PC-9 (cell line): ENCODE results near the gene TTLL6. TPM values are rescaled to one million over a fixed set of nuclear protein-coding genes. Genes with fewer than 3 reads are reported as not detected.

Source experiments
- BruUV-seq: library from RNA; stranded (reverse); fragments of 400-500 nt; replicated peaks from 2 replicates; lab custom pipeline; 2021; lab: Mats Ljungman, UMichigan
- CTCF ChIA-PET: fragments of 300-600 bp; sonication (Branson Sonifier 250); formaldehyde crosslinking; loops from one replicate; lab custom pipeline; 2022; ENCODE audit warnings: antibody characterized with exemption; lab: Charles Lee
- POLR2A ChIA-PET: fragments of 300-600 bp; sonication (Branson Sonifier 250); formaldehyde crosslinking; loops from one replicate; lab custom pipeline; 2022; ENCODE audit warnings: antibody characterized with exemption; ENCODE audit not compliant: unreplicated experiment; lab: Charles Lee
- DNase-seq, 2 experiments: peaks; one replicate each; pipeline versions ENCODE4 v3.0.0 to v3.0.0-alpha.2; 2015 to 2022; ENCODE audit warnings: mixed read lengths in 1 of 2
- H2AFZ ChIP-seq: fragments of 200-600 bp; sonication (generic); 2 replicates; pipeline ENCODE4 v1.8.1; 2017; ENCODE audit warnings: antibody characterized with exemption
- H3F3A ChIP-seq: fragments of 200-600 bp; sonication (generic); 2 replicates; pipeline ENCODE4 v1.8.1; 2017; ENCODE audit warnings: antibody characterized with exemption, mild to moderate bottlenecking, low read depth; ENCODE audit not compliant: insufficient read depth
- H3K27ac ChIP-seq: fragments of 200-600 bp; sonication (generic); 2 replicates; pipeline ENCODE4 v1.6.1; 2016; ENCODE audit warnings: mixed run types
- H3K27me3 ChIP-seq: fragments of 200-600 bp; sonication (generic); 2 replicates; pipeline ENCODE4 v1.6.1; 2016; ENCODE audit warnings: low read depth, mixed run types; ENCODE audit not compliant: insufficient read depth
- H3K36me3 ChIP-seq: fragments of 200-600 bp; sonication (generic); 2 replicates; pipeline ENCODE4 v1.6.1; 2016; ENCODE audit warnings: low read depth, mixed run types
- H3K4me1 ChIP-seq: fragments of 200-600 bp; sonication (generic); replicated peaks from 2 replicates; pipeline ENCODE4 v1.6.1; 2016; ENCODE audit warnings: mixed run types; ENCODE audit not compliant: insufficient read depth
- H3K4me2 ChIP-seq: fragments of 200-600 bp; sonication (generic); 2 replicates; pipeline ENCODE4 v1.6.1; 2017; ENCODE audit warnings: mixed run types
- H3K4me3 ChIP-seq: fragments of 200-600 bp; sonication (generic); 2 replicates; pipeline ENCODE4 v1.6.1; 2016; ENCODE audit warnings: mixed run types
- H3K79me2 ChIP-seq: fragments of 200-600 bp; sonication (generic); 2 replicates; pipeline ENCODE4 v1.6.1; 2017; ENCODE audit warnings: low read depth, mixed run types
- H3K9me2 ChIP-seq: fragments of 200-600 bp; sonication (generic); 2 replicates; pipeline ENCODE4 v1.8.1; 2017; ENCODE audit warnings: mild to moderate bottlenecking; ENCODE audit not compliant: insufficient read depth
- H3K9me3 ChIP-seq: fragments of 200-600 bp; sonication (generic); 2 replicates; pipeline ENCODE4 v1.8.1; 2016; ENCODE audit warnings: low read depth; ENCODE audit not compliant: insufficient read depth
- H4K20me1 ChIP-seq: fragments of 200-600 bp; sonication (generic); 2 replicates; pipeline ENCODE4 v1.8.1; 2017; ENCODE audit not compliant: insufficient read depth
- CTCF ChIP-seq: fragments of 200-600 bp; sonication (generic); conservative IDR thresholded peaks from 2 replicates; pipeline ENCODE4 v1.6.1; 2017; ENCODE audit warnings: mixed run types, antibody characterized with exemption, mild to moderate bottlenecking, moderate library complexity
- EZH2 ChIP-seq: fragments of 200-600 bp; sonication (generic); IDR thresholded peaks from 2 replicates; pipeline ENCODE4 v1.8.0; 2017; ENCODE audit warnings: antibody characterized with exemption, low read depth
- intact Hi-C: fragments of 100-400 bp; cut with micrococcal nuclease; formaldehyde crosslinking; loops from one replicate; pipeline ENCODE4 v1.10.0; 2022; ENCODE audit not compliant: unreplicated experiment
- total RNA-seq: library from RNA; stranded (reverse); gene quantifications from 2 replicates; pipeline ENCODE4 v1.2.3, GENCODE V29; 2021

Gene TTLL6
- total RNA-seq, 1 experiment from 2014 or later: not detected

- ChIA-PET POLR2A (no interaction called here), CTCF (no interaction called here)
- TF ChIP-seq CTCF (no peak), EZH2 (no peak)
Measured at GRCh38 chr17:48769009-48769675, 47.9 kb downstream of the TTLL6 start.

GRCh38 chr17:48767263-48767774 is 49.7 kb downstream of the TTLL6 start:
- POLR2A ChIA-PET: no interaction called here
- no peaks in the 10 kb centered on the region for H3K9me2 ChIP-seq
- no peaks in the 10 kb centered on the region for H4K20me1 ChIP-seq
- H3K79me2 ChIP-seq: no peaks in the 10 kb centered on the region
- no peaks in the 10 kb centered on the region for H3K36me3 ChIP-seq
- H3F3A ChIP-seq: no peaks in the 10 kb centered on the region
- no peak overlapping the region for H3K27ac ChIP-seq
- no peak for DNase-seq
- no peaks in the 10 kb centered on the region for H3K4me1 ChIP-seq
- no peak for TF ChIP-seq EZH2
- TF ChIP-seq CTCF: no peak
- CTCF ChIA-PET: no interaction called here
- peaks cover 29% of the 10 kb centered on the region for H3K27me3 ChIP-seq
- no TSS peak for BruUV-seq
- no peak overlapping the region for H2AFZ ChIP-seq
- no peaks in the 10 kb centered on the region for H3K9me3 ChIP-seq
- H3K4me3 ChIP-seq: no peak overlapping the region
- intact Hi-C loops: no loop called here
- no peak overlapping the region for H3K4me2 ChIP-seq

More at GRCh38 chr17:48769009-48769675, 47.9 kb downstream of the TTLL6 start:
- BruUV-seq: no TSS peak
- Histone ChIP-seq H3K79me2 (no peaks in the 10 kb centered on the region), H3K9me2 (no peaks in the 10 kb centered on the region), H3K36me3 (no peaks in the 10 kb centered on the region), H3F3A (no peaks in the 10 kb centered on the region), H4K20me1 (no peaks in the 10 kb centered on the region), H3K4me2 (no peak overlapping the region), H2AFZ (no peak overlapping the region), H3K4me3 (no peak overlapping the region), H3K27me3 (peaks cover 10% of the 10 kb centered on the region), H3K27ac (no peak overlapping the region), H3K9me3 (no peaks in the 10 kb centered on the region), H3K4me1 (no peaks in the 10 kb centered on the region)
- intact Hi-C loops: no loop called here
- no peak for DNase-seq

- no peaks in the 10 kb centered on the region for H3K4me1 ChIP-seq
- H3K4me2 ChIP-seq: no peak overlapping the region
- H3K9me3 ChIP-seq: no peaks in the 10 kb centered on the region
- H2AFZ ChIP-seq: no peak overlapping the region
- TF ChIP-seq EZH2: no peak
- TF ChIP-seq CTCF: no peak
- intact Hi-C loops: no loop called here
- no peak overlapping the region for H3K27ac ChIP-seq
- H3F3A ChIP-seq: no peaks in the 10 kb centered on the region
- H3K79me2 ChIP-seq: no peaks in the 10 kb centered on the region
- no peak overlapping the region for H3K4me3 ChIP-seq
- H3K27me3 ChIP-seq: peaks cover 82% of the 10 kb centered on the region
- no peaks in the 10 kb centered on the region for H3K36me3 ChIP-seq
- POLR2A ChIA-PET: no interaction called here
- BruUV-seq: no TSS peak
- no peaks in the 10 kb centered on the region for H4K20me1 ChIP-seq
- DNase-seq: no peak
- CTCF ChIA-PET: interaction anchor here (0.5 kb wide), 1 partner anchor 62 kb away, joined by 9 read pairs; no protein-coding TSS in a partner anchor
- H3K9me2 ChIP-seq: no peaks in the 10 kb centered on the region
Measured at GRCh38 chr17:48761114-48761513, 55.9 kb downstream of the TTLL6 start.
